Inflammatory macrophage treated with lipopolysaccharide for 1 hour (primary cell): ENCODE data around the gene CDH7.

Experiments used
- DNase-seq, 2 donors: peaks; one replicate each; pipeline ENCODE4 v3.0.0-alpha.2; 2020 to 2022

The CDH7 gene

DNA sequence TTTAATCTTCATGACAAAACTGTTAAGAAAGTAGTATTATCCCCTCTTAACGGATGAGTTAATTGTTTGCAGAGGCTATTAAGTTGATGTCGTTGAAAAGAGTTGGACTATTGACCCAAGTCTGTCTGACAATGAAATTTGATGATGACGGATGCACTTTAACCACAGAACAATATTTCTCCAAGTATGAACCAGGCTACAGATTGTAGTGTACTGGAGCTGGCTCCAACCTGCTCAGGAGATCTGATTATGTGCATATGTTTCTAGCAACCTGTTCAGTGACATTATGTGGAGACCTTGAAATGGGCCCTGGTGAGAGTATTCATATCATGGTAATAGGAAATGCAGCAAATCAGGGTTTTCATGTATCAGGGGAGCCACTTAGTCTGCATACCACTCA, 174.1 kb downstream of the CDH7 start:
- no peak for DNase-seq

DNA sequence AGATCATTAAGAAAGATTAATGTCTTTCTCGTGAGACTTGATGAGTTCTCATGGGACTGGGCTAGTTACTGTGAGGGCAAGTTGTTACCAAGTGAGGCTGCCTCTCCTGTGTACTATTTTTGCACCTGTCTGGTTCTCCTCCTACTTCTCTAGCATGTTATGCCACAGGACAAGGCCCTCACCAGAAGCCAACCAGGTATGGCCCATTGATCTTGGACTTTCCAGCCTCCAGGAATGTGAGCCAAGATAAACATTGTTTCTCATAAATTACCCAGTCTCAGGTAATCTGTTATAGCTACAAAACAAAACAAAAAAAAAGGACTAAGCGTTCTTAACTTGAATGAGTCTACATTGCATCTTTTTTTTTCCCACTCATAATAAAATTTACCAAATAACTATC, 184.1 kb downstream of the CDH7 start:
- DNase-seq: no peak

DNA sequence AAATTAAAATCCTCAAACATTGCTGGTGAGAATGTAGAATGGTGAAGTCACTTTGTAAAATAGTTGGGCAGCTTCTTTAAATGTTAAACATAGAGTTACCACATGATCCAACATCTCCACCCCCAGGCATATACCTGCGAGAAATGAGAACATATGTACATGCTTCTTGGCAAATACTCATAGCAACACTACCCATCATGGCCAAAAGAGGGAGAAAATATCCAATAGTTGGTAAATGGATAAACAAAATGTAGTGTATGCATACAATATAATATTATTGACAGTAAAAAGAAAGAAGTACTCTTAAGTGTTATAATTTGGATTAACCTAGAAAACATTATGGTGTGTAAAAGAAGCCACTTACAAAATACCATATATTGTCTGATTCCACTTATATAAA, 185.9 kb downstream of the CDH7 start:
- no peak for DNase-seq

DNA sequence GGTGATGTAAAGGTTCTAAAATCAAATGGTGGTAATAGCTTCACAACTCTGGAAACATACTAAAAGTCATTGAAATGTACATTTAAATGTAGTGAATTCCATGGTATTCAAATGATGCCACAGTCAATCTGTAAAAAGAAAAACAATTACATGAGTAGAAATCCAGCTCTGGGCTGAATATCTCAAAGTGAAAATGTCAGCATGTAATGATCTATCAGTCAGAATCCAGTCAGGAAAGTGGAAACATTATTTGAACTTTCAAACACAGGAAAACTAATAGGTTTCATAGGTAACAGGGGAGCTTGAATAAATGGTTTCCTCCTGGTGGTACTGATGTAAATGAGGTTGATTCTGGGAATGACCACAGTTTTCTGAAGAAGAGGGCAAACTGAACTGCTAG, 186.4 kb downstream of the CDH7 start:
- DNase-seq: no peak

DNA sequence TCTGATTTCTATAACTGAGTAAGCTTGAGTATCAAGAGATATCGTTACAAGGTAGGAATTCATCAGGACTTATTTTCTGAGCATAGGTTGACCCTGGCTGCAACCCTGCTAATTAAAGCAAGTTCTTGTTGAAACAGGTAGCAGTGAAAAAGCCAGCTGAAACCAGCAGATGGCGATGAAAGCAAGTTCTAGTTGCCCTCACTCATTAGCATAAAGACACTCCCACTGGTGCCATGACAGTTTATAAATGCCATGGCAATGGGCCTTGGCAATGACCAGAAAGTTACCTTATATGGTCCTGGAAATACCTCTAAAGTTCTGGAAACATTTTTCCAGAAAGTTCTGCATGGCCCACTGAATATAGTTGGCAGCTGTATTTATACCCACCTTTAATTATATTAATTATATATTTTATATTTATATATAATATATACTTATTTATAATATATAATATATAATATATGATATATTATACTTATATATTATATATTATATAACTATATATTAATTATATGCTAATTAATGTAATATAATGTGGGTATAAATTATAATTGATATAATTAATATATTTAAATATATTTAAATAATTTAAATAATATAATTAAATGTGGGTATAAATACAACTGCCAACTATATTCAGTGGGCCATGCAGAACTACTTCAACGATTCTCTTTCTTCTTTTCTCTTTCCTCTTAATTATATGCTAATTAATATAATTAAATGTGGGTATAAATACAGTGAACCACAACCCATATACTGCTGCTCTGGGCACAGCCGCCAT, 188.0 kb downstream of the CDH7 start:
- peak; percentile 7 to 32 for DNase-seq
